Stomach (tissue), 9 donors: ENCODE data around the gene CCNYL1. TPM values are rescaled to one million over a fixed set of nuclear protein-coding genes. Genes with fewer than 3 reads are reported as not detected.
A peak's percentile ranks its signal among the peaks of the same experiment; 100 is the strongest.
"Not testable (repeated sequence)": the region's sequence is repeated elsewhere in the genome, so short reads cannot be mapped to it uniquely, and the experiment has no call there.

ENCODE experiments used
- DNase-seq, 2 donors: peaks; one replicate each; pipeline versions ENCODE4 v3.0.0 to v3.0.0-alpha.2; 2013 to 2019
- H3K27ac ChIP-seq, 5 donors: fragments of 200-600 bp in 4 of 5; sonication (generic) in 4 of 5; one replicate each; pipeline ENCODE4 v1.5.1; 2013 to 2019; ENCODE audit warnings: mild to moderate bottlenecking in 1 of 5, moderate library complexity in 1 of 5
- H3K27me3 ChIP-seq, 3 donors: fragments of 200-600 bp; sonication (generic); one replicate each; pipeline ENCODE4 v1.5.1; 2017 to 2019; ENCODE audit warnings: mixed run types in 1 of 3
- H3K36me3 ChIP-seq, 4 donors: fragments of 200-600 bp; sonication (generic); 1 replicate in 3 of 4; 2 replicates in 1 of 4; pipeline ENCODE4 v1.5.1; 2016 to 2019
- H3K4me1 ChIP-seq, 4 donors: fragments of 200-600 bp; sonication (generic); one replicate each; pipeline ENCODE4 v1.5.1; 2016 to 2019
- H3K4me3 ChIP-seq, 4 donors: fragments of 200-600 bp; sonication (generic) in 3 of 4; one replicate each; pipeline ENCODE4 v1.5.1; 2016 to 2019; ENCODE audit warnings: mild to moderate bottlenecking in 1 of 4
- H3K9me3 ChIP-seq, 4 donors: fragments of 200-600 bp; sonication (generic); one replicate each; pipeline ENCODE4 v1.5.1; 2016 to 2019
- CTCF ChIP-seq, 7 experiments: fragments of 450-650 bp in 4 of 7; fragments of 200-600 bp in 3 of 7; sonication (generic) in 3 of 7; IDR thresholded peaks; one replicate each; pipeline ENCODE4 v1.5.1; 2016 to 2019; ENCODE audit warnings: antibody characterized with exemption in 7 of 7, control low read depth in 2 of 7, mild to moderate bottlenecking in 1 of 7
- EP300 ChIP-seq: sonication (generic); formaldehyde crosslinking; IDR thresholded peaks from one replicate; pipeline ENCODE4 v1.6.1; 2017; ENCODE audit warnings: antibody characterized with exemption
- POLR2A ChIP-seq, 4 donors: fragments of 450-650 bp; IDR thresholded peaks; one replicate each; pipeline ENCODE4 v1.6.1; 2016; ENCODE audit warnings: antibody characterized with exemption in 4 of 4, control low read depth in 2 of 4, mild to moderate bottlenecking in 1 of 4, moderate library complexity in 1 of 4
- POLR2AphosphoS5 ChIP-seq, 3 donors: sonication (generic); formaldehyde crosslinking; IDR thresholded peaks; one replicate each; pipeline ENCODE4 v1.6.1; 2016; ENCODE audit warnings: antibody characterized with exemption in 3 of 3
- WGBS, 5 donors: extraction: QIAGEN DNeasy Blood & Tissue Kit in 3 of 5; methylation state at CpG; one replicate each; pipeline versions ENCODE4 v1.1.5 to v1.1.7; 2013 to 2018; 5-methylcytosine and 5-hydroxymethylcytosine counted together
- intact Hi-C: fragments of 100-400 bp; cut with DNase I; formaldehyde crosslinking; loops from one replicate; pipeline ENCODE4 v1.15.1; 2023; ENCODE audit warnings: low total_unique reads
- polyA plus RNA-seq, 3 donors: library from polyadenylated mRNA; stranded (reverse); fragments of 200-250 nt; gene quantifications; one replicate each; pipeline ENCODE4 v1.2.3, GENCODE V29; 2013
- total RNA-seq, 5 donors: library from RNA; depleted of rRNA; stranded (reverse); fragments of >200 nt; gene quantifications; one replicate each; pipeline versions ENCODE4 v1.1.0 to v1.2.3, GENCODE V29; 2014 to 2016
- donor health status: healthy with polysubstance abuse.
- donor health status: Bipolar disorder and iron deficiency.
- donor health status: healthy.

Gene CCNYL1
- total and polyA plus RNA-seq, 8 donors: 4.2 to 29.8 (median 11.2) TPM

- TF ChIP-seq EP300 (no peak), CTCF (IDR thresholded peaks at IDR 0.05) (no peak), POLR2AphosphoS5 (IDR thresholded peaks at IDR 0.05) (no peak), POLR2A (IDR thresholded peaks at IDR 0.05) (no peak)
- WGBS, 5 donors: 43 to 86% (median 79%) methylated on average over 2 of the region's 2 CpGs
- no peak overlapping the region for H3K27ac ChIP-seq
Observed at GRCh38 chr2:207686812-207687211, 24.6 kb upstream of the CCNYL1 start.

GRCh38 chr2:207688597-207688996 is 22.8 kb upstream of the CCNYL1 start:
- no peak for TF ChIP-seq POLR2A (IDR thresholded peaks at IDR 0.05)
- no peak for TF ChIP-seq CTCF (IDR thresholded peaks at IDR 0.05)
- no peak for TF ChIP-seq EP300
- TF ChIP-seq POLR2AphosphoS5 (IDR thresholded peaks at IDR 0.05): no peak
- peaks cover 0 to 11% (median 3%) of the 10 kb centered on the region in 4 donors for H3K4me1 ChIP-seq
- no peak for DNase-seq
- intact Hi-C loops: no loop called here
- H3K4me3 ChIP-seq: no peak overlapping the region
- no peaks in the 10 kb centered on the region for H3K36me3 ChIP-seq
- H3K27me3 ChIP-seq: no peaks in the 10 kb centered on the region
- no peak overlapping the region for H3K27ac ChIP-seq
- H3K9me3 ChIP-seq: no peaks in the 10 kb centered on the region

More at GRCh38 chr2:207686812-207687211, 24.6 kb upstream of the CCNYL1 start:
- Histone ChIP-seq H3K4me1 (peaks cover 0 to 6% (median 0%) of the 10 kb centered on the region in 4 donors), H3K4me3 (no peak overlapping the region), H3K27me3 (no peaks in the 10 kb centered on the region), H3K9me3 (no peaks in the 10 kb centered on the region), H3K36me3 (no peaks in the 10 kb centered on the region)
- DNase-seq: no peak
- intact Hi-C loops: no loop called here

GRCh38 chr2:207690845-207691461 is 20.5 kb upstream of the CCNYL1 start:
- WGBS, 5 donors: 90 to 94% (median 92%) methylated on average over 16 of the region's 16 CpGs
- H3K4me1 ChIP-seq, H3K27me3 ChIP-seq, H3K4me3 ChIP-seq, H3K27ac ChIP-seq, H3K36me3 ChIP-seq, DNase-seq, H3K9me3 ChIP-seq, intact Hi-C loops: not testable (repeated sequence)

- intact Hi-C loops: no loop called here
- H3K4me3 ChIP-seq: no peak overlapping the region
- no peaks in the 10 kb centered on the region for H3K9me3 ChIP-seq
- H3K27me3 ChIP-seq: no peaks in the 10 kb centered on the region
- TF ChIP-seq CTCF (IDR thresholded peaks at IDR 0.05) (peak in 2 of 7 experiments; percentile 27 to 34), EP300 (no peak)
- peak; percentile 42 to 56 for DNase-seq
- H3K36me3 ChIP-seq: no peaks in the 10 kb centered on the region
- H3K4me1 ChIP-seq: peaks cover 0 to 7% (median 3%) of the 10 kb centered on the region in 4 donors
- H3K27ac ChIP-seq: no peak overlapping the region
- 40 to 43% (median 42%) methylated on average over 7 of the region's 7 CpGs for WGBS, 5 donors
Observed at GRCh38 chr2:207692206-207693065, 19.0 kb upstream of the CCNYL1 start.
